ENCODE results near the gene EMP3. TPM values are rescaled to one million over a fixed set of nuclear protein-coding genes. Genes with fewer than 3 reads are reported as not detected.

The EMP3 gene
- total RNA-seq, 1 donor from 2014 or later = 35.4 TPM

- no peak for DNase-seq (ENCODE audit: low spot score)
Observed at GRCh38 chr19:48373567-48373966, 48.2 kb downstream of the EMP3 start.

- DNase-seq (ENCODE audit: low spot score) = no peak
Observed at GRCh38 chr19:48378194-48378570, 52.8 kb downstream of the EMP3 start.

GRCh38 chr19:48379058-48379457 is 53.7 kb downstream of the EMP3 start:
- DNase-seq (ENCODE audit: low spot score) = no peak

Other genes with a start within 250 kb of the EMP3 start
- gene PLA2G4C, start 214.7 kb upstream of the EMP3 start, total RNA-seq (ENCODE audit: insufficient read depth, low replicate concordance) = 9.1 TPM
- 14.9 TPM for gene LIG1, start 155.2 kb upstream of the EMP3 start, total RNA-seq (ENCODE audit: insufficient read depth, low replicate concordance)
- 1.9 TPM for gene ZSWIM9, start 154.9 kb upstream of the EMP3 start, total RNA-seq (ENCODE audit: insufficient read depth, low replicate concordance)
- gene CARD8, start 69.6 kb upstream of the EMP3 start, total RNA-seq (ENCODE audit: insufficient read depth, low replicate concordance) = 22.9 TPM
- gene ZNF114, start 55.5 kb upstream of the EMP3 start, total RNA-seq (ENCODE audit: insufficient read depth, low replicate concordance) = 3.4 TPM
- gene TMEM143, start 38.4 kb downstream of the EMP3 start, total RNA-seq (ENCODE audit: insufficient read depth, low replicate concordance) = 14.4 TPM
- not detected for gene SYNGR4, start 38.8 kb downstream of the EMP3 start, total RNA-seq (ENCODE audit: insufficient read depth, low replicate concordance)
- gene KDELR1, start 66.0 kb downstream of the EMP3 start, total RNA-seq (ENCODE audit: insufficient read depth, low replicate concordance) = 47.7 TPM
- gene GRIN2D, start 68.1 kb downstream of the EMP3 start, total RNA-seq (ENCODE audit: insufficient read depth, low replicate concordance) = 4.3 TPM
- gene GRWD1, start 120.4 kb downstream of the EMP3 start, total RNA-seq (ENCODE audit: insufficient read depth, low replicate concordance) = 19.0 TPM
- 0.48 TPM for gene KCNJ14, start 130.0 kb downstream of the EMP3 start, total RNA-seq (ENCODE audit: insufficient read depth, low replicate concordance)
- 20.0 TPM for gene CYTH2, start 143.8 kb downstream of the EMP3 start, total RNA-seq (ENCODE audit: insufficient read depth, low replicate concordance)
- gene LMTK3, start 186.3 kb downstream of the EMP3 start, total RNA-seq (ENCODE audit: insufficient read depth, low replicate concordance) = not detected
- not detected for gene SULT2B1, start 226.6 kb downstream of the EMP3 start, total RNA-seq (ENCODE audit: insufficient read depth, low replicate concordance)